ENCODE results near the gene STX11. TPM values are rescaled to one million over a fixed set of nuclear protein-coding genes. Genes with fewer than 3 reads are reported as not detected.
A peak's percentile ranks its signal among the peaks of the same experiment; 100 is the strongest.
"Not testable (repeated sequence)": the region's sequence is repeated elsewhere in the genome, so short reads cannot be mapped to it uniquely, and the experiment has no call there.

Gene STX11
- total and polyA plus RNA-seq, 10 of the 15 experiments (the other 5 are each of a cell fraction or from before 2014, with no cell fraction given) = 0.66 to 38.1 (median 19.8) TPM

DNA sequence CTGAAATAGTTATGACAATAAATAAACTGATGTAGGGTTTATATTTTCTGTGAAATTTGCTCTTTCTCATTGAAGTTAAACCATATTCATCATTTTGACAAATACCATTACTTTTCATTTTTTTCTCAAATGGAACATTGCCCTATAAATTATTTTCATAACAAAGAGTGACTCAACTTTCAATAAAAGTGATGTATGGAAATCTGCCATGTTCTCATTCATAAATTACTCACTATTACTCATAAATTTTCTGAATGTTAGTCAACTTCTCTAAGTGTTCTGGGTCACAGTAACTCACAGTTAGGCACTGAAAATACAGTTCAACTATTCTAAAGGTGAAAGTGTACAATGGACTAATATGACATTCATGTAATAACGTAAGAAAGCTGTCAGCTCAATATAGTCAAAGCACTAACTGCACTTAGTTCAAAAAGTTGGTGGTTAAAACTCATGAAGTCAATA, 19.0 kb upstream of the STX11 start:
- peak overlapping the region; percentile 56 for H2AFZ ChIP-seq (ENCODE audit: control insufficient read depth, low read depth, low read length)
- no peaks in the 10 kb centered on the region for H3K79me2 ChIP-seq (ENCODE audit: control insufficient read depth, insufficient read depth, low read length)
- RAD21 ChIA-PET (ENCODE audit: unreplicated experiment) = interaction anchor here (0.9 kb wide), 1 partner anchor 1656 kb away, joined by 3 read pairs; no protein-coding TSS in a partner anchor
- POLR2A ChIA-PET = interaction anchor here (0.8 kb wide), 1 partner anchor 12 kb away, joined by 3 read pairs; no protein-coding TSS in a partner anchor
- in situ Hi-C loops (cut with MboI) = no loop called here
- no TSS peak for BruUV-seq (replicated peaks)
- no peak overlapping the region for H3K9ac ChIP-seq (ENCODE audit: control insufficient read depth, insufficient read depth, low read length)
- WGBS (ENCODE audit: insufficient coverage, insufficient replicate concordance, low lambda C conversion rate, missing lambda C conversion rate) = 0% methylated on average over 1 of the region's 1 CpG
- no peak for FAIRE-seq
- H3K36me3 ChIP-seq (ENCODE audit: control insufficient read depth in 2 of 2, insufficient read depth in 2 of 2, low read length in 1 of 2) = no peaks in the 10 kb centered on the region
- DNase-seq (ENCODE audit: low read depth, low spot score) = no peak
- CTCF ChIA-PET = interaction anchor here (0.7 to 1.4 kb wide), 4 partner anchors 8 to 191 kb away, joined by 3 to 5 read pairs (median 4); partner anchors contain the start of gene STX11
- H3K4me1 ChIP-seq (ENCODE audit: control insufficient read depth, insufficient read depth, low read length) = peaks cover 5% of the 10 kb centered on the region
- SMC1A ChIA-PET (ENCODE audit: uncharacterized antibody, unreplicated experiment) = interaction anchor here (0.6 to 1.3 kb wide), 4 partner anchors 10 to 87 kb away, joined by 3 read pairs; no protein-coding TSS in a partner anchor
- intact Hi-C loops (cut with micrococcal nuclease; ENCODE audit: unreplicated experiment) = no loop called here
- 0 out of 2 replicates have a peak overlapping the region, but pooled peaks have one; percentile 30 for H3K4me2 ChIP-seq (ENCODE audit: control insufficient read depth, insufficient read depth)
- peak; percentile 85 for ATAC-seq
- TF ChIP-seq, protein P1, sequence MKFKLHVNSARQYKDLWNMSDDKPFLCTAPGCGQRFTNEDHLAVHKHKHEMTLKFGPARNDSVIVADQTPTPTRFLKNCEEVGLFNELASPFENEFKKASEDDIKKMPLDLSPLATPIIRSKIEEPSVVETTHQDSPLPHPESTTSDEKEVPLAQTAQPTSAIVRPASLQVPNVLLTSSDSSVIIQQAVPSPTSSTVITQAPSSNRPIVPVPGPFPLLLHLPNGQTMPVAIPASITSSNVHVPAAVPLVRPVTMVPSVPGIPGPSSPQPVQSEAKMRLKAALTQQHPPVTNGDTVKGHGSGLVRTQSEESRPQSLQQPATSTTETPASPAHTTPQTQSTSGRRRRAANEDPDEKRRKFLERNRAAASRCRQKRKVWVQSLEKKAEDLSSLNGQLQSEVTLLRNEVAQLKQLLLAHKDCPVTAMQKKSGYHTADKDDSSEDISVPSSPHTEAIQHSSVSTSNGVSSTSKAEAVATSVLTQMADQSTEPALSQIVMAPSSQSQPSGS (IDR thresholded peaks at IDR 0.05; ENCODE audit: low read length) = peak; percentile 22; the same call in 1 of the 2 replicates
- TF ChIP-seq NFIC (IDR thresholded peaks at IDR 0.05; ENCODE audit: low read depth, low read length) (peak; percentile 49; the same call in 1 of the 2 replicates), HCFC1 (IDR thresholded peaks at IDR 0.05; ENCODE audit: low read length) (no peak), CREM (IDR thresholded peaks at IDR 0.05; ENCODE audit: low read depth) (peak; percentile 62; the same call in 1 of the 2 replicates), CREB1 (IDR thresholded peaks at IDR 0.05; ENCODE audit: low read depth) (no peak), GABPA (IDR thresholded peaks at IDR 0.05; ENCODE audit: low read depth) (peak; percentile 35; the same call in 1 of the 2 replicates), NR2C2 (IDR thresholded peaks at IDR 0.05; ENCODE audit: borderline replicate concordance, control insufficient read depth, insufficient read length, low read depth) (no peak), SIX5 (IDR thresholded peaks at IDR 0.05; ENCODE audit: low read depth, low read length, severe bottlenecking) (no peak), CBX3 (IDR thresholded peaks at IDR 0.05; ENCODE audit: borderline replicate concordance, low read depth) (no peak), JUNB (IDR thresholded peaks at IDR 0.05) (peak; percentile 93), PBX3 (IDR thresholded peaks at IDR 0.05; ENCODE audit: insufficient replicate concordance, low read depth, low read length) (no peak)
- no peak overlapping the region for H3K27ac ChIP-seq (ENCODE audit: control insufficient read depth, insufficient read depth)
- H4K20me1 ChIP-seq (ENCODE audit: control insufficient read depth, insufficient read depth) = no peaks in the 10 kb centered on the region
- H3K4me3 ChIP-seq = no peak overlapping the region
- no peaks in the 10 kb centered on the region for H3K9me3 ChIP-seq (replicated peaks; ENCODE audit: control insufficient read depth, insufficient read depth, low read length)
- no peaks in the 10 kb centered on the region for H3K27me3 ChIP-seq (replicated peaks in 1 of 2; ENCODE audit: control insufficient read depth in 2 of 2, insufficient read depth in 2 of 2, low read length in 1 of 2)

DNA sequence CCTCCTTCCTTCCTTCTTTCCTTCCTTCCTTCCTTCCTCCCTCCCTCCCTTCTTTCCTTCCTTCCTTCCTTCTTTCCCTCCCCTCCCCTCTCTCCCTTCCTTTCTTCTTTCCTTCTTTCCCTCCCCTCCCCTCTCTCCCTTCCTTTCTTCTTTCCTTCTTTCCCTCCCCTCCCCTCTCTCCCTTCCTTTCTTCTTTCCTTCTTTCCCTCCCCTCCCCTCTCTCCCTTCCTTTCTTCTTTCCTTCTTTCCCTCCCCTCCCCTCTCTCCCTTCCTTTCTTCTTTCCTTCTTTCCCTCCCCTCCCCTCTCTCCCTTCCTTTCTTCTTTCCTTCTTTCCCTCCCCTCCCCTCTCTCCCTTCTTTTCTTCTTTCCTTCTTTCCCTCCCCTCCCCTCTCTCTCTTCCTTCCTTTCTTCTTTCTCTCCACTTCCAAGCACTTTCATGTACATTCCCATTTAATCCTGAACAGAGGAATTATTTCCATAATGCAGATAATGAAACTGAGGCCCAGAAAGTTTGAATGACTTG, 18.1 kb upstream of the STX11 start:
- RAD21 ChIA-PET (ENCODE audit: unreplicated experiment) = interaction anchor here (0.9 kb wide), 1 partner anchor 1657 kb away, joined by 3 read pairs; no protein-coding TSS in a partner anchor
- DNase-seq (ENCODE audit: low read depth, low spot score); H3K9ac ChIP-seq (ENCODE audit: control insufficient read depth, insufficient read depth, low read length); ATAC-seq; in situ Hi-C loops (cut with MboI); H3K79me2 ChIP-seq (ENCODE audit: control insufficient read depth, insufficient read depth, low read length); H3K4me2 ChIP-seq (ENCODE audit: control insufficient read depth, insufficient read depth); H2AFZ ChIP-seq (ENCODE audit: control insufficient read depth, low read depth, low read length); intact Hi-C loops (cut with micrococcal nuclease; ENCODE audit: unreplicated experiment); H3K4me1 ChIP-seq (ENCODE audit: control insufficient read depth, insufficient read depth, low read length); H3K9me3 ChIP-seq (replicated peaks; ENCODE audit: control insufficient read depth, insufficient read depth, low read length); H3K27me3 ChIP-seq (replicated peaks in 1 of 2; ENCODE audit: control insufficient read depth in 2 of 2, insufficient read depth in 2 of 2, low read length in 1 of 2); H3K36me3 ChIP-seq (ENCODE audit: control insufficient read depth in 2 of 2, insufficient read depth in 2 of 2, low read length in 1 of 2); H3K27ac ChIP-seq (ENCODE audit: control insufficient read depth, insufficient read depth); BruUV-seq (replicated peaks); H3K4me3 ChIP-seq; FAIRE-seq; H4K20me1 ChIP-seq (ENCODE audit: control insufficient read depth, insufficient read depth): not testable (repeated sequence)
- SMC1A ChIA-PET (ENCODE audit: uncharacterized antibody, unreplicated experiment) = interaction anchor here (1.3 kb wide), 3 partner anchors 11 to 86 kb away, joined by 3 to 6 read pairs (median 3); no protein-coding TSS in a partner anchor
- POLR2A ChIA-PET = interaction anchor here (0.8 kb wide), 1 partner anchor 12 kb away, joined by 3 read pairs; no protein-coding TSS in a partner anchor
- CTCF ChIA-PET = interaction anchor here (0.7 to 1.4 kb wide), 3 partner anchors 86 to 608 kb away, joined by 4 to 5 read pairs (median 4); no protein-coding TSS in a partner anchor

Data from GM12878 (cell line).